ENCODE results near the gene KCNJ10.

Gene KCNJ10

GRCh38 chr1:159987186-159987585 lies 82.8 kb downstream of the KCNJ10 start:
- no peak for TF ChIP-seq TAF1 (IDR thresholded peaks at IDR 0.05; ENCODE audit: borderline replicate concordance, insufficient read depth, low read length)

- TF ChIP-seq SIN3A (IDR thresholded peaks at IDR 0.05; ENCODE audit: borderline replicate concordance, insufficient read depth, low read length) (no peak), FOXP2 (optimal IDR thresholded peaks at IDR 0.05; ENCODE audit: borderline replicate concordance, extremely low read depth, extremely low read length, insufficient read depth) (no peak), REST (IDR thresholded peaks at IDR 0.05; ENCODE audit: insufficient read depth in 1 of 2, low read depth in 2 of 2, low read length in 2 of 2) (no peak), TAF1 (IDR thresholded peaks at IDR 0.05; ENCODE audit: borderline replicate concordance, insufficient read depth, low read length) (no peak), POLR2AphosphoS5 (IDR thresholded peaks at IDR 0.05; ENCODE audit: low read depth, low read length) (no peak)
Measured at GRCh38 chr1:159986531-159986930, 83.4 kb downstream of the KCNJ10 start.

GRCh38 chr1:159986093-159986492 lies 83.9 kb downstream of the KCNJ10 start:
- TF ChIP-seq SIN3A (IDR thresholded peaks at IDR 0.05; ENCODE audit: borderline replicate concordance, insufficient read depth, low read length) (no peak), REST (IDR thresholded peaks at IDR 0.05; ENCODE audit: insufficient read depth in 1 of 2, low read depth in 2 of 2, low read length in 2 of 2) (no peak), POLR2AphosphoS5 (IDR thresholded peaks at IDR 0.05; ENCODE audit: low read depth, low read length) (no peak), FOXP2 (optimal IDR thresholded peaks at IDR 0.05; ENCODE audit: borderline replicate concordance, extremely low read depth, extremely low read length, insufficient read depth) (no peak), TAF1 (IDR thresholded peaks at IDR 0.05; ENCODE audit: borderline replicate concordance, insufficient read depth, low read length) (no peak)

GRCh38 chr1:159985473-159985872 lies 84.5 kb downstream of the KCNJ10 start:
- TF ChIP-seq TAF1 (IDR thresholded peaks at IDR 0.05; ENCODE audit: borderline replicate concordance, insufficient read depth, low read length) (no peak), FOXP2 (optimal IDR thresholded peaks at IDR 0.05; ENCODE audit: borderline replicate concordance, extremely low read depth, extremely low read length, insufficient read depth) (no peak), REST (IDR thresholded peaks at IDR 0.05; ENCODE audit: insufficient read depth in 1 of 2, low read depth in 2 of 2, low read length in 2 of 2) (no peak), SIN3A (IDR thresholded peaks at IDR 0.05; ENCODE audit: borderline replicate concordance, insufficient read depth, low read length) (no peak), POLR2AphosphoS5 (IDR thresholded peaks at IDR 0.05; ENCODE audit: low read depth, low read length) (no peak)

GRCh38 chr1:159983681-159984080 lies 86.3 kb downstream of the KCNJ10 start:
- no peak for TF ChIP-seq REST (IDR thresholded peaks at IDR 0.05; ENCODE audit: insufficient read depth in 1 of 2, low read depth in 2 of 2, low read length in 2 of 2)
- TF ChIP-seq FOXP2 (optimal IDR thresholded peaks at IDR 0.05; ENCODE audit: borderline replicate concordance, extremely low read depth, extremely low read length, insufficient read depth) = no peak
- TF ChIP-seq SIN3A (IDR thresholded peaks at IDR 0.05; ENCODE audit: borderline replicate concordance, insufficient read depth, low read length) = no peak
- no peak for TF ChIP-seq POLR2AphosphoS5 (IDR thresholded peaks at IDR 0.05; ENCODE audit: low read depth, low read length)
- no peak for TF ChIP-seq TAF1 (IDR thresholded peaks at IDR 0.05; ENCODE audit: borderline replicate concordance, insufficient read depth, low read length)

Data from PFSK-1 (cell line).